HCT116 (cell line): ENCODE measurements around the gene SMIM10L2A. TPM values are rescaled to one million over a fixed set of nuclear protein-coding genes. Genes with fewer than 3 reads are reported as not detected.

ENCODE experiments used
- ATAC-seq: fragments of 200-7000 bp; cut with Tn5 transposase; 2 replicates; pipeline ENCODE4 v1.9.1; 2020; ENCODE audit warnings: mild to moderate bottlenecking, moderate library complexity
- BruUV-seq: library from RNA; stranded (reverse); fragments of 400-500 nt; replicated peaks from 2 replicates; lab custom pipeline; 2021; lab: Mats Ljungman, UMichigan
- CTCF ChIA-PET: fragments of 300-600 bp; sonication (Branson Sonifier 250); formaldehyde crosslinking; loops from one replicate; lab custom pipeline; 2021; ENCODE audit warnings: antibody characterized with exemption; lab: Charles Lee
- POLR2A ChIA-PET: fragments of 300-600, 350-600 bp; sonication (Branson Sonifier 250); formaldehyde crosslinking; loops from one replicate; lab custom pipeline; 2021; ENCODE audit warnings: antibody characterized with exemption; lab: Charles Lee
- RAD21 ChIA-PET, 2 experiments: fragments of 300-600 bp; sonication (Branson Sonifier 250); formaldehyde crosslinking; loops; one replicate each; lab custom pipeline; 2023; ENCODE audit warnings: low total read pairs in 2 of 2; ENCODE audit not compliant: uncharacterized antibody in 2 of 2, unreplicated experiment in 2 of 2, low non-redundant PET in 1 of 2; lab: Charles Lee
- DNase-seq: peaks from one replicate; pipeline ENCODE4 v3.0.0-alpha.2; 2010; ENCODE audit warnings: low read depth, low spot score
- H2AFZ ChIP-seq: fragments of 200-600 bp; shearing (Covaris generic), sonication (generic); 2 replicates; pipeline ENCODE4 v1.6.1; 2017; ENCODE audit warnings: low read depth, mixed run types, mixed read lengths, antibody characterized with exemption, low read length; ENCODE audit not compliant: poor library complexity, severe bottlenecking
- H3K27ac ChIP-seq: 2 replicates; pipeline ENCODE4 v1.5.1; 2012; ENCODE audit warnings: low read depth, low read length
- H3K27me3 ChIP-seq: fragments of 200-600 bp; sonication (generic); 2 replicates; pipeline ENCODE4 v1.6.1; 2016; ENCODE audit warnings: mixed run types, low read length, mixed read lengths; ENCODE audit not compliant: insufficient read depth
- H3K36me3 ChIP-seq, 2 experiments: fragments of 200-500 bp in 1 of 2; fragments of 200-600 bp in 1 of 2; sonication (Bioruptor generic) in 1 of 2; sonication (generic) in 1 of 2; 2 replicates each; pipeline versions ENCODE4 v1.5.1 to v1.6.1; 2014 to 2016; ENCODE audit warnings: low read length in 2 of 2, inconsistent platforms in 1 of 2, mixed read lengths in 1 of 2, mixed run types in 1 of 2; ENCODE audit not compliant: insufficient read depth in 2 of 2, control insufficient read depth in 1 of 2
- H3K4me1 ChIP-seq, 2 experiments: fragments of 200-600 bp in 1 of 2; sonication (generic) in 1 of 2; 2 replicates each; pipeline versions ENCODE4 v1.5.1 to v1.6.1; 2012 to 2017; ENCODE audit warnings: low read length in 2 of 2, inconsistent platforms in 1 of 2, mild to moderate bottlenecking in 1 of 2, mixed read lengths in 1 of 2, mixed run types in 1 of 2, moderate library complexity in 1 of 2; ENCODE audit not compliant: insufficient read depth in 2 of 2, control insufficient read depth in 1 of 2
- H3K4me2 ChIP-seq: fragments of 200-600 bp; sonication (generic); 2 replicates; pipeline ENCODE4 v1.6.1; 2017; ENCODE audit warnings: mixed run types, low read length, mixed read lengths
- H3K4me3 ChIP-seq, 2 experiments: fragments of 200-600 bp in 1 of 2; sonication (generic) in 1 of 2; replicated peaks in 1 of 2; 2 replicates each; pipeline ENCODE4 v1.5.1; 2011 to 2016; ENCODE audit warnings: low read length in 2 of 2, control low read depth in 1 of 2, low read depth in 1 of 2, mild to moderate bottlenecking in 1 of 2, mixed read lengths in 1 of 2, mixed run types in 1 of 2
- H3K79me2 ChIP-seq: fragments of 200-600 bp; sonication (generic); 2 replicates; pipeline ENCODE4 v1.6.1; 2017; ENCODE audit warnings: mild to moderate bottlenecking, mixed run types, low read length, moderate library complexity, mixed read lengths; ENCODE audit not compliant: insufficient read depth
- H3K9ac ChIP-seq: fragments of 200-600 bp; sonication (generic); 2 replicates; pipeline ENCODE4 v1.6.1; 2016; ENCODE audit warnings: low read length, mixed read lengths
- H3K9me2 ChIP-seq: fragments of 200-600 bp; sonication (generic), shearing (Covaris generic); 2 replicates; pipeline ENCODE4 v1.6.1; 2017; ENCODE audit warnings: mixed run types, mild to moderate bottlenecking, moderate library complexity; ENCODE audit not compliant: insufficient read depth
- H3K9me3 ChIP-seq, 2 experiments: fragments of 200-500 bp in 1 of 2; fragments of 200-600 bp in 1 of 2; sonication (Bioruptor generic) in 1 of 2; sonication (generic) in 1 of 2; 2 replicates each; pipeline ENCODE4 v1.6.1; 2014 to 2017; ENCODE audit warnings: low read length in 2 of 2, mixed read lengths in 2 of 2, inconsistent platforms in 1 of 2, low read depth in 1 of 2, mild to moderate bottlenecking in 1 of 2, mixed run types in 1 of 2, moderate library complexity in 1 of 2; ENCODE audit not compliant: control insufficient read depth in 1 of 2, insufficient read depth in 1 of 2
- H4K20me1 ChIP-seq: fragments of 200-600 bp; sonication (generic), shearing (Covaris generic); 2 replicates; pipeline ENCODE4 v1.6.1; 2017; ENCODE audit warnings: mixed run types, mild to moderate bottlenecking, moderate library complexity; ENCODE audit not compliant: insufficient read depth
- ATF3 ChIP-seq: IDR thresholded peaks from 2 replicates; pipeline ENCODE4 v1.6.1; 2012
- CBX3 ChIP-seq: IDR thresholded peaks from 2 replicates; pipeline ENCODE4 v1.6.1; 2012; ENCODE audit warnings: low read depth
- CTCF ChIP-seq, 3 experiments: fragments of 200-600 bp in 1 of 3; sonication (generic) in 1 of 3; IDR thresholded peaks in 2 of 3; conservative IDR thresholded peaks in 1 of 3; 2 replicates each; pipeline ENCODE4 v1.5.1; 2012 to 2017; ENCODE audit warnings: low read depth in 2 of 3, low read length in 2 of 3, antibody characterized with exemption in 1 of 3, borderline replicate concordance in 1 of 3, control low read depth in 1 of 3, mild to moderate bottlenecking in 1 of 3, mixed read lengths in 1 of 3, mixed run types in 1 of 3, moderate library complexity in 1 of 3; ENCODE audit not compliant: insufficient read depth in 1 of 3
- EGR1 ChIP-seq: IDR thresholded peaks from 2 replicates; pipeline ENCODE4 v1.6.1; 2012; ENCODE audit warnings: low read depth
- FOSL1 ChIP-seq: IDR thresholded peaks from 2 replicates; pipeline ENCODE4 v1.6.1; 2012; ENCODE audit warnings: low read depth
- JUND ChIP-seq: IDR thresholded peaks from 2 replicates; pipeline ENCODE4 v1.6.1; 2012
- POLR2A ChIP-seq: IDR thresholded peaks from 2 replicates; pipeline ENCODE4 v1.7.0; 2011; ENCODE audit warnings: borderline replicate concordance; ENCODE audit not compliant: insufficient read depth, insufficient read length; ENCODE audit errors: extremely low read depth
- SIN3A ChIP-seq: IDR thresholded peaks from 2 replicates; pipeline ENCODE4 v1.6.1; 2012; ENCODE audit warnings: low read depth
- SRF ChIP-seq: IDR thresholded peaks from 2 replicates; pipeline ENCODE4 v1.6.1; 2012; ENCODE audit warnings: low read depth
- TCF7L2 ChIP-seq: IDR thresholded peaks from 2 replicates; pipeline ENCODE4 v1.7.0; 2011; ENCODE audit warnings: borderline replicate concordance, inconsistent platforms; ENCODE audit not compliant: insufficient read depth, insufficient read length; ENCODE audit errors: extremely low read depth
- YY1 ChIP-seq: IDR thresholded peaks from 2 replicates; pipeline ENCODE4 v1.6.1; 2011; ENCODE audit warnings: low read length, low read depth, moderate library complexity, mild to moderate bottlenecking; ENCODE audit not compliant: insufficient replicate concordance; ENCODE audit errors: extremely low read depth
- ZFX ChIP-seq: fragments of 450-650 bp; IDR thresholded peaks from 2 replicates; pipeline ENCODE4 v1.6.1; 2017
- ZNF274 ChIP-seq: fragments of 200-500 bp; sonication (Bioruptor generic); IDR thresholded peaks from 2 replicates; pipeline ENCODE4 v1.6.1; 2014; ENCODE audit warnings: mild to moderate bottlenecking, low read depth, low read length, inconsistent platforms
- intact Hi-C: fragments of 100-400 bp; cut with micrococcal nuclease; formaldehyde crosslinking; loops from 2 replicates; pipeline ENCODE4 v1.10.0; 2022
- total RNA-seq: library from RNA; stranded (reverse); gene quantifications from one replicate; pipeline ENCODE4 v1.2.1, GENCODE V29; 2021; ENCODE audit not compliant: unreplicated experiment
- TF ChIP-seq, protein P1 (sequence below): IDR thresholded peaks from 2 replicates; pipeline ENCODE4 v1.6.1; 2012
- TF ChIP-seq, protein P2 (sequence below): IDR thresholded peaks from 2 replicates; pipeline ENCODE4 v1.6.1; 2011; ENCODE audit warnings: mild to moderate bottlenecking, low read length, moderate library complexity; ENCODE audit not compliant: insufficient replicate concordance; ENCODE audit errors: extremely low read depth

Gene SMIM10L2A
- total RNA-seq, 1 experiment from 2014 or later: 1.5 TPM

- ATAC-seq (no peak), DNase-seq (no peak)
- H3K4me1 ChIP-seq: peaks cover 0 to 8% of the 10 kb centered on the region in 2 experiments; a peak in 2 of 4 replicates
- H3K9me2 ChIP-seq: no peaks in the 10 kb centered on the region
- no peaks in the 10 kb centered on the region for H3K79me2 ChIP-seq
- H3K9ac ChIP-seq: no peak overlapping the region
- no peaks in the 10 kb centered on the region for H4K20me1 ChIP-seq
- H3K27me3 ChIP-seq: no peaks in the 10 kb centered on the region
- no peaks in the 10 kb centered on the region for H3K9me3 ChIP-seq
- no peak overlapping the region for H2AFZ ChIP-seq
- intact Hi-C loops: no loop called here
- BruUV-seq: no TSS peak
- CTCF ChIA-PET: no interaction called here
- TF ChIP-seq CTCF (IDR thresholded peaks at IDR 0.05 in 2 of 3, conservative IDR thresholded peaks at IDR 0.05 in 1 of 3; ENCODE audit: borderline replicate concordance in 1 of 3, insufficient read depth in 1 of 3, low read depth in 2 of 3, low read length in 2 of 3) (no peak), EGR1 (no peak), ATF3 (no peak), ZFX (no peak), TCF7L2 (no peak), POLR2A (no peak), YY1 (no peak), JUND (no peak), FOSL1 (no peak), CBX3 (no peak), ZNF274 (no peak), SIN3A (no peak), SRF (no peak)
- TF ChIP-seq, protein P1, sequence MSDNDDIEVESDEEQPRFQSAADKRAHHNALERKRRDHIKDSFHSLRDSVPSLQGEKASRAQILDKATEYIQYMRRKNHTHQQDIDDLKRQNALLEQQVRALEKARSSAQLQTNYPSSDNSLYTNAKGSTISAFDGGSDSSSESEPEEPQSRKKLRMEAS: no peak
- TF ChIP-seq, protein P2, sequence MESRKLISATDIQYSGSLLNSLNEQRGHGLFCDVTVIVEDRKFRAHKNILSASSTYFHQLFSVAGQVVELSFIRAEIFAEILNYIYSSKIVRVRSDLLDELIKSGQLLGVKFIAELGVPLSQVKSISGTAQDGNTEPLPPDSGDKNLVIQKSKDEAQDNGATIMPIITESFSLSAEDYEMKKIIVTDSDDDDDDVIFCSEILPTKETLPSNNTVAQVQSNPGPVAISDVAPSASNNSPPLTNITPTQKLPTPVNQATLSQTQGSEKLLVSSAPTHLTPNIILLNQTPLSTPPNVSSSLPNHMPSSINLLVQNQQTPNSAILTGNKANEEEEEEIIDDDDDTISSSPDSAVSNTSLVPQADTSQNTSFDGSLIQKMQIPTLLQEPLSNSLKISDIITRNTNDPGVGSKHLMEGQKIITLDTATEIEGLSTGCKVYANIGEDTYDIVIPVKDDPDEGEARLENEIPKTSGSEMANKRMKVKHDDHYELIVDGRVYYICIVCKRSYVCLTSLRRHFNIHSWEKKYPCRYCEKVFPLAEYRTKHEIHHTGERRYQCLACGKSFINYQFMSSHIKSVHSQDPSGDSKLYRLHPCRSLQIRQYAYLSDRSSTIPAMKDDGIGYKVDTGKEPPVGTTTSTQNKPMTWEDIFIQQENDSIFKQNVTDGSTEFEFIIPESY: no peak
- RAD21 ChIA-PET: no interaction called here
- no peak overlapping the region for H3K27ac ChIP-seq
- POLR2A ChIA-PET: interaction anchor here (0.6 kb wide), 1 partner anchor 883 kb away, joined by 3 read pairs; no protein-coding TSS in a partner anchor
- H3K36me3 ChIP-seq: no peaks in the 10 kb centered on the region
- no peak overlapping the region for H3K4me3 ChIP-seq
- H3K4me2 ChIP-seq: no peak overlapping the region
Measured at GRCh38 chrX:135391734-135392133, 30.0 kb upstream of the SMIM10L2A start.
